NCI-H1930 (cell line): ENCODE measurements around the gene CLCN5.

ENCODE experiments used
- DNase-seq, 2 experiments: peaks; one replicate each; lab custom pipeline; 2025; lab: John Stamatoyannopoulos, UW

CLCN5 gene

DNA sequence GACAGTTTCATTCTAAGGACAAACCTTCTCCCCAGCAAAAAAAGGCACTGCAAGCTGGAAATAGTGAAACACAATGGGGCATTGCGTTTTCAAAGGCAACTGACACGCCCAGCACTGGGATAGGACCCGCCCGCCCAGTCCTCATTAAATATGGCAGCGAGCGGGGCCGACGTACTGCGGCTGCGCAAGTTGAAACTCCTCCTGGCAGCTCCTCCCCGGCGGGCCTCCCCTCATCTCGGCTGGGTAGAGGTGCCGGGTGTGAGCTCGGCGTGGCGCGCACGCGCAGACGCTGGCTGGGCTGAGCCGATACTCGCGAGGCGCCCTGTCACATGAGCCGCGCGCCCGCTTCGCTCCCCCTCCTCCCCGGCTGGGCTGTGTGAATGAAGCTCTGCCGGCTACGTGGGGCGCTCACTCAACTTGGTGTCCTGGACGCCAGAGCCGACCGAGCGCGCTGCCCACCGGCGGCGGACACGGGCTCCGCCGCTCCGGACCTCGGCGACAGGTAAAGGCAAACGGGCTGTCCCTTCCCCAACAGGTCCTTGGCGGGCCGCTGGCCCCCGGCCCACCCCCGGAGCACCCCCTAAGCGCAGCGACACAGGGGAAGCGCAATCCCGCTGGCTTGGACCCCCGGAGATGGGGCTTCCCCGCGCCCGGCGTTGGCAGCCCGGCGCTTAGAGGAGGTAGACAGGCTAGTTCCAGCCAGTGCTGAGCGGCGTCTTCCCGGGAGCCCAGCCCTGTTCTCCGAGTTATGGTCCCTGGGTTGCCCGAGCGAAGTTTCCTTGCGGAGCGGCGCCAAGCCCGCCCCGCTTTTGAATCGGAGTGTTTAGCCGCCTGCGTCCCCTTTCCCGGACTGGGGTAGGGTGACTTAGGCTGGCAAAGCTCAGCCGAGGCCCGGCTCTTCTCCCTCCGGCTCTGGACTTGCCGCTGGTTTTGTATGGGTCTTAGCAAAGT lies at the start of gene CLCN5:
CLCN5 (plus strand) TSS at position 306 of the 951 bp plus-strand sequence. CDS start 2,703 bp downstream, outside the sequence.
- DNase-seq: peak; percentile 87 to 90

GRCh38 chrX:49876750-49877149 lies 45.6 kb upstream of the CLCN5 start:
- DNase-seq: peak; percentile 2 to 33

- no peak for DNase-seq
Measured at GRCh38 chrX:49877397-49878101, 44.8 kb upstream of the CLCN5 start.

- no peak for DNase-seq
Measured at GRCh38 chrX:49878128-49878833, 44.1 kb upstream of the CLCN5 start.

DNA sequence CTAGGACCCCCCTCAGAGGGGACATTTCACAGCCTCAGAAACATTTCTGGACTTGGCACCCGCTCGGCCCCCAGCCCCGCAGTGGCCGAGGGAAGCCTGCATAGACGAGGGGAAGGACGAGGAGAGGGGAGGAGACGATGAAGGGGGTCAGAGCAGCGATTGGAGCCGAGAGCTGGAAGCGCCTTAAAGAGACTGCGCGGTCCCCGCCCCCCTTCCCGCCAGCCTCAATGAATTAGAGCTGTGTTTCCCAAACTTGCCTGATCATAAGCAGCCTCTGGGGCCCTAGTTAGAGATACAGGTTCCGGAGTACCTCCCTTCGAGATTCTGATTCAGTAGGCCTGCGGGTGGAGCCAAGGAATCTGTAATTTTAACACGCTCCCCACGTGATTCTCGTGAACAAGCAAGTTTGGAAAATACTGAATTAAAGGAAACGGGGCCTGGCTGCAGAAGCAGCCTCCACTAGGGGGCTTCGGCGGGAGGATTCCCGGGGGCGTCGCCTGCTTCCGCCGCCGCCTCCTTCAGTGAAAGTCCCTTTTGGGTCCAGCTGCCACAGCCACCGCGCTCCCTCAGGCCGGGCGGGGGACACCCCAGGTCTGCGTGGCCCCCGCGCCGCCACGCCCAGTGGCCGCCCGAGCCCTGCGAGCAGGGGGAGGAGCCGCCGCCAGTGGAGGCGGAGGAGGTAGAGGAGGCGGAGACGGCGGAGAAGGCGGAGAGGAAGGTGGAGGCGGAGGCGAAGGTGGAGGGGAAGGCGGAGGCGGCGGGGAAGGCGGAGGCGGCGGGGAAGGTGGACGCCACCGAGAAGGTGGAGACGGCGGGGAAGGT lies 43.4 kb upstream of the CLCN5 start, which contains the start of gene USP27X:
USP27X (plus strand) TSS at position 651 of the 822 bp plus-strand sequence. CDS start 824 bp downstream, outside the sequence.
- DNase-seq: peak; percentile 75 to 76

GRCh38 chrX:49879656-49880277 lies 42.6 kb upstream of the CLCN5 start:
- no peak for DNase-seq

DNA sequence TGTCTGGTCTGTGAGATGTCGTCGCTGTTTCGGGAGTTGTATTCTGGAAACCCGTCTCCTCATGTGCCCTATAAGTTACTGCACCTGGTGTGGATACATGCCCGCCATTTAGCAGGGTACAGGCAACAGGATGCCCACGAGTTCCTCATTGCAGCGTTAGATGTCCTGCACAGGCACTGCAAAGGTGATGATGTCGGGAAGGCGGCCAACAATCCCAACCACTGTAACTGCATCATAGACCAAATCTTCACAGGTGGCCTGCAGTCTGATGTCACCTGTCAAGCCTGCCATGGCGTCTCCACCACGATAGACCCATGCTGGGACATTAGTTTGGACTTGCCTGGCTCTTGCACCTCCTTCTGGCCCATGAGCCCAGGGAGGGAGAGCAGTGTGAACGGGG lies 41.7 kb upstream of the CLCN5 start:
- DNase-seq: no peak

DNA sequence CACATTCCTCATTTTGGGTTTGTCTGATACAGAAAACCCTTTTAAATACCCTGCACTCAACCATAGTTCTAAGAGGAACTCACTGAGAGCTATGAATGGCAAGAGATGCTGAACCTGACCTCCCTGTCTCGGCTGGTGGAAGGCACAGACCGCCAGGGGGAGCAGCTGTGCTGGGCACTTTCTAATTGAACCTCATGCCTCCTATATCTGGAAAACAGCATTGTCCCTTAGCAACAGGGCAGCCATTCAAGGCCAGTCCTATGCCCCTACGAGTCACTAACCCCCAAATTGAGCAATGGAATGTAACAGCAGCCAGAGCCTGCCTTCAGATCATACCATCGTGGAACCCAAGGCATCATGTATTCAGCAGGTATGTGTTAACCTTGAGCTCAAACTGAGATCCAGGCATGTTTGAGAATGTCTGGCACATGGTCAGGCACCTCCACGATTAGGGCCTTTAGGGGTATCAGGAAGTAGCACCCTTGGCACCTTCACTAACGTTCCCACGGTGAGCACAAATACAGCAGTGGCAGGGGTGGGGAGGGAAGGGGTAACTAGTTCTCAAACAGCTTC lies 38.0 kb upstream of the CLCN5 start:
- DNase-seq: peak; percentile 32 to 45

DNA sequence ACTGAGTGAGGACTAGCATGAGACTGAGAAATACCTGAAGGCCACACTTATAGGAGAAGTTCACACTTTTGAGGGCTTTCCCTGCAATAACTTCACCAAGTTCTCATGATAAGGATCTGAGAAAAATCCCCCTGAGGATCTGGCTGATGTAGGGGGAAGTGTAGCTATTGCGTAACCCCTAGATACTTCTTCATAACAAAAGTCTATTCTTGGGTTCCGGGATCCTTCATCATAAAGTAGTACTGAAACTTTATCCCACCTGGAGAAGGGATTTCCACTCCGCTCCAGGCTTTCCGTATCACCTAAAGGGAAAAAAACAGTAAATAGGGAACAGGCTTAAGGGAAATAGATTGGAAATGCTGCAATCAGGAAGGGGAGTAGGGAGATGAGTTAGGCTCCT lies 29.9 kb upstream of the CLCN5 start:
- DNase-seq: no peak

- no peak for DNase-seq
Measured at GRCh38 chrX:49896951-49897350, 25.4 kb upstream of the CLCN5 start.

DNA sequence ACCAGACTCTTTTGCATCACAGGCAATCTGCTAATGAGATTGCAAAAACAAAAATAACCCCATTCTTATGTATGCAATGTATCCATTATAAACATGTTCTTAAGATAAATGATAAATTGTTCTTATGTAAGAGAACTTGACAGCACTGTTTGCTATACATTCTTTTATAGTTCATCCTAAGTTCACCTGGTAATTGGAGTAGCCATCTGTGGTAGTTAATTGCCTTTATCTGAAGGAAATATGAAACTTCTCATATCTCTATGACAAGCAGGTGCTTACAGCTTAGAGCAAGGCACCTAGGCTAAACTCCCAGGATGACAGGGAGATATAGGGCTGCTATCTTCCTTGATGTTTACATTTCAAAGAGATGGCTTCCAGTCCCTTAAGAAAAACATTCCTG lies 21.3 kb upstream of the CLCN5 start:
- peak; percentile 4 to 20 for DNase-seq

DNA sequence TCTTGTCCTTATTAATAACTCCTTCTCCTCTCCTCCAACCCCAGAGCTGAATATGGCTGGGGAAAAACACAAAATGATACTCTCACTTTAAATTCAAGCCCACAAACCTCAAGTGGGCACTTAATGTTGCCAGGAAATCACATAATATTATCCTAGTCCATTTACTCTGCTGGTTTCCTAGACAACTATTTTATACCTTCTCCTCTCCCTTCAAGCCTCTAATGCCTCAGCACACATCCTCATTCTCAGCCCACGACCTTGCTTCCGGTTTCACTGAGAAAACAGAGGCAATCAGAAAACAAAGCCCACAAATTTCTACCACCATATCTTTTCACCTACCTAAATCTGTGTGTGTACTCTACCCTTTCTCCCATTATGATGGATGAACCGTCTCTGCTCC lies 12.1 kb upstream of the CLCN5 start:
- peak in 1 of 2 experiments; percentile 13 for DNase-seq

DNA sequence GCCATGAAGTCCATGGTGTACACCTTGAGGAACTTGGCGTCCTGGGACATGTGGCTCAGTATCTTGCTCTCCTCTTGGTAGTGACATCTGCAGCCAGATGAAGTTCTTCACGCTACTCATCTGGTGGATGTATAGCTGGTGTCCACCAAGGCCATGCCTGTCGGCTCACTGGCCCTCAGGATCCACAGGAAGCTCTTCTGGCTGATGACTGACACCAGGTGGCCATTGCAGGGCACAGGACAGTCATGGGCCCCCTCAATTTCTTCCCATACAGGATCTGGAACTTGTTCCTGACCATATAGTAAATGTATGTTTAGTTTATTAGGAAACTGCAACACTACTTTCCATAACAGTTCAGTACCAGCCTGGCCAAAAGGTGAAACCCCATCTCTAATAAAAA lies 10.3 kb upstream of the CLCN5 start:
- DNase-seq: peak in 1 of 2 experiments; percentile 2

- DNase-seq: no peak
Measured at GRCh38 chrX:49912861-49913260, 9.5 kb upstream of the CLCN5 start.

- peak in 1 of 2 experiments; percentile 25 for DNase-seq
Measured at GRCh38 chrX:49915361-49916222, 6.8 kb upstream of the CLCN5 start.

DNA sequence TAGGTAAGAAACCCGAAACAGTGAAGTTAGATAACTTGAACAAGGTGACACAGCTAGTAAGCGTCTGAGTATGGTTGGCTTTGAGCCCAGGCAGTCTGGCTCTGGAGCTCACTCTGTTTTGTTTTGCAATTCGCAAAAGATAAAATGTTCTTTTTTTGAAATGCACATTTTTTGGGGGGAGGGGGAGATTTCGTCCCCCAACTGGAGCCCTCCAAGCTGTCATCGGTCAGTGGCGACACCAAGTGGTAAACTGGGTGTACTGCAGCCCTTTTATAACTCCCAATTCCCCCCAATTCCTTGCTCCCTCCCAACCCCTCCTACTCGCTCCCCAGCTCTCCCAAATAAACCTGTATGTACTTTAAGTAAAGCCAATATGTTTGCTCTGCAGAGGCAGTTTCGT lies 2.8 kb upstream of the CLCN5 start:
- DNase-seq: peak; percentile 2 to 14

DNA sequence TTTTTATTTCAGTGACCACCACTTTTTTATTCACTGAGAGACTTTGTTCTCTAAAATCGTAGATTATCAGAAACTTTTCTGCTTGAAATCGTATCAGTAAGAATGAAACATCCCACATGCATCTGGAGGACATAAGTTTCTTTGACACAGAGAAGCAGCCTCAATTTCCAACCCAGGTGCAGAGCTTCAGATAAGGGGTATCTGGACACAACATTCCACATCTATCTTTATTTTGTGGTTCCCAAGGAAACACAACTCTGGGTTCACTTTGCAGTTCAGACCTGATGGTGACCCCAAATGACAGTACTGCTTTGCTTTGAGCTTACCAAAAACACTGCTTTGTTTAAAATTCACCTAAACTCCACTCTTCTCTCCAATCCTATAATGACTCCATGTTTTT lies 1.3 kb upstream of the CLCN5 start:
- no peak for DNase-seq

- no peak for DNase-seq
Measured at GRCh38 chrX:49925176-49925575, 2.8 kb downstream of the CLCN5 start.

DNA sequence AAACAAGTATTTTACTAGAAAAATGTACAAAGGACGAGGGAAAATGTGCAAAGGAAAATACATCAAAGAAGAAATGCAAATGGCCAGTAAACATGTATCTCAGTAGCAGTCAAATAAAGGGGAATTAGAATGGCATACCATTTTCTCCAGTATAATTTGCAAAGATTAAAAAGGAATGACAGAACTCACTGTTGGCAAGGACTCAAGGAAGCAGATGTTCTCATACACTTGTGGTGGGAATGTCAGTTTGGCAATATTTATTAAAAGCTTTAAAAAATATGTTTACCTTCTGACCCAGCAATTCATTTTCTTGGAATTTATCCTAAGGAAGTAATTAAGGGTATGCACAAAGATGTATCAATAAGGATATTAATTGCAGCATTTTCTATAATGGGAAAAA lies 7.6 kb downstream of the CLCN5 start:
- DNase-seq: no peak

- no peak for DNase-seq
Measured at GRCh38 chrX:49932791-49933190, 10.4 kb downstream of the CLCN5 start.
